ENCODE data around the gene TNFRSF8. TPM values are rescaled to one million over a fixed set of nuclear protein-coding genes. Genes with fewer than 3 reads are reported as not detected.

TNFRSF8 gene
- polyA plus RNA-seq, 2 of the 4 experiments (the other 2 are of a cell fraction): 0.05 TPM; not detected in 1

DNA sequence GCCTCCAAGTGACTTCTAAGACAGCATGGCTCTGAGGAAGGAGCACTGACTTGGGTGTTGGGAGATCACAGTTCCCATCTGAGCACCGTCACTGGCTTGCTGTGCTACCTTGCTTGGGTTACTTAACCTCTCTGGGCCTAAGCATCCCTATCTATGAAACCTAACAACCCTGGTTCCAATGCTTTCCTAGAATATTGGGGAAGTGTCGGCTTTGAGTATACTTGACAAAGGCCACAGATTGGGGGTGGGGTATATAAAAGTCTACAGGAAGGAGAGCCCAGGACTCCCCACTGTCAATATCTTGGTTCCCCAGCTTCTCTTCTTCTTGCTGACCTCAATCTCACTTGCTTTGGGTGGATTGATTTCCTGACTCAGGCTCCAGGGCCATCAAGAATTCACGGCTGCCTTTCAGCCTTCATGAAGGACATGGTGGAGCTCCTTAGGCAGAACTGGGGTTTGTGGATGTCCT lies 110.0 kb downstream of the TNFRSF8 start:
- DNase-seq (ENCODE audit: low read depth in 1 of 2, low spot score in 1 of 2): no peak
- no peak for TF ChIP-seq HOXA7 (CRISPR knock-in tag; IDR thresholded peaks at IDR 0.05)
- TF ChIP-seq KDM1A (IDR thresholded peaks at IDR 0.05; ENCODE audit: low read depth): no peak
- no peak for TF ChIP-seq FOSB (CRISPR knock-in tag; IDR thresholded peaks at IDR 0.05)
- TF ChIP-seq PHF8 (IDR thresholded peaks at IDR 0.05; ENCODE audit: borderline replicate concordance, low read depth): no peak
- TF ChIP-seq MAZ (IDR thresholded peaks at IDR 0.05; ENCODE audit: borderline replicate concordance, low read depth, low read length): no peak
- Histone ChIP-seq H3K9me3 (no peaks in the 10 kb centered on the region), H3K4me1 (no peaks in the 10 kb centered on the region; the same call in 2 of the 3 replicates), H3K4me3 (no peak overlapping the region), H3K4me2 (no peak overlapping the region), H3K27ac (no peak overlapping the region)
- 55% methylated on average over 3 of the region's 3 CpGs for WGBS (ENCODE audit: missing lambda C conversion rate)
- no peak for FAIRE-seq
- CTCF ChIA-PET: interaction anchor here (0.9 kb wide), 2 partner anchors 10 to 49 kb away, joined by 3 read pairs; no protein-coding TSS in a partner anchor
- ATAC-seq: no peak
- POLR2A ChIA-PET: no interaction called here

DNA sequence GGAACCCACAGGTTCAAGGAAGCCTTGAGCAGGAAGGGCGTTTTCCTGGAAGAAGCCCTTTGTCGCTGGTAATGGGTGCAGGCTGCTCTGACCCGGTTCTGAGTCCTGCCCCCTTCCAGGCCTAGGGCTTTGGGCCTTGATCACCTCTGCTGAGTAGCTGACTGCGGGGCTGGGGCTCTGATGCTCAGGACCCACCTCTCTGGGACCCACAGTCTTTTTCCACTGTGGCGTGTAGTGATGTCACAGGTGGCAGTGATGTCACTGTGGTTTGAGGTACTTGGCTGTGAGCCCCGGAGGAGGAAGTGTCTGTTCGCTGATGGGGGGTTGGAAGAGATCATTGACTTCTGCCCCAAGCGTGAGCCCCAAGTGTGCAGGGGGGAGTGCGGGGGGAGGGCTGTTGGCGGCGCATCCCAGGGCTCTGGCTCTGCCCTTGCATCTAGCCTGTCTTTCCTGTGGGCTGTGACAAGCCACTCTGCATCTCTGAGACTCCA lies 110.6 kb downstream of the TNFRSF8 start:
- WGBS (ENCODE audit: missing lambda C conversion rate): 73% methylated on average over 6 of the region's 11 CpGs
- Histone ChIP-seq H3K27ac (no peak overlapping the region), H3K9me3 (no peaks in the 10 kb centered on the region), H3K4me2 (no peak overlapping the region), H3K4me1 (peaks cover 4% of the 10 kb centered on the region; the same call in 1 of the 3 replicates), H3K4me3 (no peak overlapping the region)
- FAIRE-seq (no peak), DNase-seq (ENCODE audit: low read depth in 1 of 2, low spot score in 1 of 2) (no peak), ATAC-seq (no peak)
- ChIA-PET POLR2A (no interaction called here), CTCF (interaction anchor here (0.9 to 1.3 kb wide), 3 partner anchors 10 to 49 kb away, joined by 3 read pairs; no protein-coding TSS in a partner anchor)
- TF ChIP-seq ZNF302 (CRISPR knock-in tag; IDR thresholded peaks at IDR 0.05): no peak
- no peak for TF ChIP-seq HEYL (CRISPR knock-in tag; IDR thresholded peaks at IDR 0.05)
- TF ChIP-seq CBX8 (IDR thresholded peaks at IDR 0.05): no peak
- TF ChIP-seq, protein P1, sequence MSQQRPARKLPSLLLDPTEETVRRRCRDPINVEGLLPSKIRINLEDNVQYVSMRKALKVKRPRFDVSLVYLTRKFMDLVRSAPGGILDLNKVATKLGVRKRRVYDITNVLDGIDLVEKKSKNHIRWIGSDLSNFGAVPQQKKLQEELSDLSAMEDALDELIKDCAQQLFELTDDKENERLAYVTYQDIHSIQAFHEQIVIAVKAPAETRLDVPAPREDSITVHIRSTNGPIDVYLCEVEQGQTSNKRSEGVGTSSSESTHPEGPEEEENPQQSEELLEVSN (IDR thresholded peaks at IDR 0.05; ENCODE audit: borderline replicate concordance, low read depth): no peak
- TF ChIP-seq PHF8 (IDR thresholded peaks at IDR 0.05; ENCODE audit: borderline replicate concordance, low read depth): no peak
- no peak for TF ChIP-seq HOXA7 (CRISPR knock-in tag; IDR thresholded peaks at IDR 0.05)
- no peak for TF ChIP-seq RAD21 (conservative IDR thresholded peaks at IDR 0.05 in 1 of 2, IDR thresholded peaks at IDR 0.05 in 1 of 2)
- no peak for TF ChIP-seq MYC (IDR thresholded peaks at IDR 0.05; ENCODE audit: borderline replicate concordance, low read length)
- TF ChIP-seq, protein P2, sequence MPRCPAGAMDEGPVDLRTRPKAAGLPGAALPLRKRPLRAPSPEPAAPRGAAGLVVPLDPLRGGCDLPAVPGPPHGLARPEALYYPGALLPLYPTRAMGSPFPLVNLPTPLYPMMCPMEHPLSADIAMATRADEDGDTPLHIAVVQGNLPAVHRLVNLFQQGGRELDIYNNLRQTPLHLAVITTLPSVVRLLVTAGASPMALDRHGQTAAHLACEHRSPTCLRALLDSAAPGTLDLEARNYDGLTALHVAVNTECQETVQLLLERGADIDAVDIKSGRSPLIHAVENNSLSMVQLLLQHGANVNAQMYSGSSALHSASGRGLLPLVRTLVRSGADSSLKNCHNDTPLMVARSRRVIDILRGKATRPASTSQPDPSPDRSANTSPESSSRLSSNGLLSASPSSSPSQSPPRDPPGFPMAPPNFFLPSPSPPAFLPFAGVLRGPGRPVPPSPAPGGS (IDR thresholded peaks at IDR 0.05): no peak
- no peak for TF ChIP-seq TFCP2L1 (CRISPR knock-in tag; IDR thresholded peaks at IDR 0.05)
- TF ChIP-seq TP53 (CRISPR knock-in tag; IDR thresholded peaks at IDR 0.05): no peak
- TF ChIP-seq NR3C1 (IDR thresholded peaks at IDR 0.05): no peak
- no peak for TF ChIP-seq HOXB13 (CRISPR knock-in tag; IDR thresholded peaks at IDR 0.05; ENCODE audit: low read depth)
- TF ChIP-seq SMC3 (IDR thresholded peaks at IDR 0.05): no peak
- TF ChIP-seq KDM5A (IDR thresholded peaks at IDR 0.05): no peak

DNA sequence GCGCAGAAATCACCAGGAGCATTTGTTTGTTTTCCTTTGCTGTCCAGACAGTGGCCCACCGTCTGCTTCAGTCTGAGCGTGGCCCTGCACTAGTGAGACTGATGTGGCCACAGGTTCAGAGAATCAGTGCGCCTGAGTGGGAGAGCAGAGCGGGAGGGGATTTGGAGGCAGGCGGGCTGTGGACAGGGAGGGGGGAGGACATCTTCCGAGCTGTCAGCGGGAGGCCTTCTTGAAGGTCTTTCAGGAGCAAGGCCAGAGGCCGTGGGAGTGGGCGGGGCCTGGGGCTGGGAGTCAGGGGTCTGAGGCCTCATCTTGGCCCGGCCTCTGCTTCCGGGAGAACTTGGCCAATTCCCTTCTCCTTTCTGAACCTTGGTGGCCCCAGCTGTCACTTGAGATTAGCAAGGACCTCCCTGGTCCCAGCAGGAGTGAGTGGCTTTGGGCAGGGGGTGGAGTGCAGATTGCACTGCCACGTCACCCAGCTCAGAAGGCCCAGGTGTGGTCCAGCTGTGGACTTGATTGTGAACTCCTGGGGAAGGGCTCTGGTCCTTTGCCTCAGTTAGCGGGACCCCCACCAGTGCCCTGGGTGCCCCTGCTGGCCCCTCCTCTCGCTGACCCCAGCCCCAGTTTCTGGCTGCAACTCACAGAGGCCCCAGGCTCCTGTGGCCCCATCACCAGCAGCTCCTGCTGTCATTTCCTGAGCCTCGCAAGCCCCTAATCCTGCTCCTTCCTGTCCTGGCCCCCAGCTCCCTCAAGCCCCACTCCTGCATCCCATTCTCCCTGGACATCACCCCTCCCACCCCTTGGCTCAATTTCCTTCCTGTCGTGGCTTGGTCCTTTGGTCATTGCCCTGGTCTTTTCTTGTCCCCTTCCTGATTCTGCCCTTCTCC lies 112.1 kb downstream of the TNFRSF8 start:
- ATAC-seq (no peak), DNase-seq (ENCODE audit: low read depth in 1 of 2, low spot score in 1 of 2) (no peak), FAIRE-seq (no peak)
- CTCF ChIA-PET: interaction anchor here (1.2 to 1.6 kb wide), 3 partner anchors 22 to 50 kb away, joined by 3 to 4 read pairs (median 3); no protein-coding TSS in a partner anchor
- POLR2A ChIA-PET: no interaction called here
- Histone ChIP-seq H3K4me3 (no peak overlapping the region), H3K9me3 (no peaks in the 10 kb centered on the region), H3K4me1 (peaks cover 4% of the 10 kb centered on the region; the same call in 1 of the 3 replicates), H3K27ac (no peak overlapping the region), H3K4me2 (no peak overlapping the region)
- 77% methylated on average over 12 of the region's 17 CpGs for WGBS (ENCODE audit: missing lambda C conversion rate)
- no peak for TF ChIP-seq HEYL (CRISPR knock-in tag; IDR thresholded peaks at IDR 0.05)
- TF ChIP-seq CBX8 (IDR thresholded peaks at IDR 0.05): no peak
- no peak for TF ChIP-seq GATA3 (IDR thresholded peaks at IDR 0.05; ENCODE audit: borderline replicate concordance)
- TF ChIP-seq POLR2AphosphoS2 (conservative IDR thresholded peaks at IDR 0.05; ENCODE audit: low read length): no peak
- TF ChIP-seq EP300 (IDR thresholded peaks at IDR 0.05): no peak
- no peak for TF ChIP-seq JUN (IDR thresholded peaks at IDR 0.05)

All from A549 (cell line).